Parathyroid adenoma (tissue), 2 donors: ENCODE results near the gene IL13RA1.
"Not testable (repeated sequence)": the region's sequence is repeated elsewhere in the genome, so short reads cannot be mapped to it uniquely, and the experiment has no call there.

Experiments used
- H2AFZ ChIP-seq: fragments of 300-600 bp; sonication (generic); one replicate; pipeline ENCODE4 v1.7.0; 2017; ENCODE audit warnings: antibody characterized with exemption, mild to moderate bottlenecking
- H3K27ac ChIP-seq: fragments of 300-600 bp; sonication (generic); one replicate; pipeline ENCODE4 v1.7.0; 2017
- H3K27me3 ChIP-seq: fragments of 300-600 bp; sonication (generic); one replicate; pipeline ENCODE4 v1.7.0; 2017; ENCODE audit warnings: low read length; ENCODE audit not compliant: control insufficient read depth, insufficient read depth
- H3K36me3 ChIP-seq: fragments of 300-600 bp; sonication (generic); one replicate; pipeline ENCODE4 v1.7.0; 2017; ENCODE audit warnings: low read length; ENCODE audit not compliant: control insufficient read depth, insufficient read depth
- H3K4me1 ChIP-seq: fragments of 300-600 bp; sonication (generic); one replicate; pipeline ENCODE4 v1.7.0; 2017; ENCODE audit warnings: control low read depth
- H3K4me2 ChIP-seq: fragments of 300-600 bp; sonication (generic); one replicate; pipeline ENCODE4 v1.7.0; 2017; ENCODE audit warnings: low read length
- H3K4me3 ChIP-seq: fragments of 300-600 bp; sonication (generic); one replicate; pipeline ENCODE4 v1.7.0; 2017; ENCODE audit warnings: low read depth, low read length
- H3K79me2 ChIP-seq: fragments of 300-600 bp; sonication (generic); one replicate; pipeline ENCODE4 v1.7.0; 2017; ENCODE audit warnings: control low read depth
- H3K9ac ChIP-seq: fragments of 300-600 bp; sonication (generic); one replicate; pipeline ENCODE4 v1.7.0; 2017; ENCODE audit warnings: mild to moderate bottlenecking
- H3K9me3 ChIP-seq: fragments of 300-600 bp; sonication (generic); one replicate; pipeline ENCODE4 v1.7.0; 2017; ENCODE audit warnings: low read length; ENCODE audit not compliant: control insufficient read depth
- TF ChIP-seq, protein P1 (sequence below): fragments of 300-600 bp; sonication (generic); IDR thresholded peaks from one replicate; pipeline ENCODE4 v1.7.0; 2017; ENCODE audit warnings: antibody characterized with exemption, mild to moderate bottlenecking
- donor health status: primary hyperparathyroidism.

The IL13RA1 gene

DNA sequence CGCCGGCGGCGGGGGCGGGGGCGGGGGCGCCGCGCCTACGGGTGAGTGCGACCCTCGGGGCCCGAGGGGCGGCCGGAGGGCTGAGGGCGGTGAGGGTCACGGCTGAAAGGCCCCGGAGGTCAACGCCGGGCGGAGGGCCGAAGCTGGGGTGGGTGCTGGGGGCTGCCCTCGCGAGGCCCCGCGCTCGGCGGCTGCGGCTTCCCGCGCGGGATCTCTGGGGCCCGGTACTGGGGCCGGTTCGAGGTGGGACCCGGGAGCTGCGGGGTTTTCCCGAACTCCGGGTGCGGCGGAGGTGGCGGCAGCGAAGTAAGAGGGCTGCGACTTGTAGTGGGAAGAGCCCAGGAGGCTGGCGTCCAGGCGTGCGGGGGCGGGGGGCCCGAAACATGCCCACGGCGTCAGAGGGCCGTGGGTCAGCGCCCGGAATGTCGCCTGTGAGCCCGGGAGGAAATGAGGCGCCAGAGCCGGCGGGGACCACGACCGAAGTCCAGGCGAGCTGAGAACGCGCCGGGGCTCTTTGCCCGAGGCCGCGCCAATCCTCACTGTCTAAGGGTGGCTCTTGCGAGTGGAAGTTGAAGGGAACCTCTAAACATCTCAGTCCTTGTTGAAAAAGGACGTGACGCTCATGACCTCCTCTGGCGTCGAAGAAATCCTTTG, 407 bp downstream of the IL13RA1 start:
- peak overlapping the region; percentile 61 for H3K9ac ChIP-seq
- H3K27ac ChIP-seq: peak overlapping the region; percentile 92
- peaks cover 6% of the 10 kb centered on the region for H3K4me1 ChIP-seq

DNA sequence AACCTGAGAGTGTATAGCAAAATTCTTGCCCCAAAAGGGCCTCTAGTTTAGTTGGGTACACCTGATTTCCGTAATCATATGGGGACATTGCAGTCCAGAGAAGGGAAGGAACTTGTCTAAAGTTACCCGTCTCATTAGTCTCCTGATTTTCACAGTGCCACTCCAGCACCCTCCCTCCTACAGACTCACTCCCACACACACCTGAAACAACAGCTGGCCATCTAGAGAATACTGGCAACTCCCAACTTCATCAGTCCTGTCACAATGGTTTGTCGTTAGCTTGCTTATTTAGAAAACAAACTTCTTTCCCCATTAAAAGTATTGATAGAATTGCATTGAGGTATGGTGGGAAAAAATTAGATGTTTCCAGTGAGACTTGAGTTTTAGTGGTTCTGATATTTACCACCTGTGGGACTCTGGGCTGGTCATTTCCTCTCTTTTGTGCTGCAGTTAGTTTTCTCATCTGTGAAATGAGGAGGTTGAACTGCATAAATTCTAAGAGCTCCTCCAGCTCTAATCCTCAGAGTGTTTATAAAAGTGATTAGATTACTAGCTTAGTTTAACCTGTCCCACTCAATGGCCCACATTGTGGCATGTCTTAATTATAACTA, 1.7 kb downstream of the IL13RA1 start:
- Histone ChIP-seq H3K27me3 (no peaks in the 10 kb centered on the region), H3K36me3 (no peaks in the 10 kb centered on the region), H3K4me2 (no peak overlapping the region), H3K27ac (no peak overlapping the region), H3K9ac (no peak overlapping the region), H3K4me3 (no peak overlapping the region), H2AFZ (no peak overlapping the region), H3K9me3 (no peaks in the 10 kb centered on the region), H3K4me1 (peaks cover 6% of the 10 kb centered on the region), H3K79me2 (peaks cover under 1% of the 10 kb centered on the region)
- TF ChIP-seq, protein P1, sequence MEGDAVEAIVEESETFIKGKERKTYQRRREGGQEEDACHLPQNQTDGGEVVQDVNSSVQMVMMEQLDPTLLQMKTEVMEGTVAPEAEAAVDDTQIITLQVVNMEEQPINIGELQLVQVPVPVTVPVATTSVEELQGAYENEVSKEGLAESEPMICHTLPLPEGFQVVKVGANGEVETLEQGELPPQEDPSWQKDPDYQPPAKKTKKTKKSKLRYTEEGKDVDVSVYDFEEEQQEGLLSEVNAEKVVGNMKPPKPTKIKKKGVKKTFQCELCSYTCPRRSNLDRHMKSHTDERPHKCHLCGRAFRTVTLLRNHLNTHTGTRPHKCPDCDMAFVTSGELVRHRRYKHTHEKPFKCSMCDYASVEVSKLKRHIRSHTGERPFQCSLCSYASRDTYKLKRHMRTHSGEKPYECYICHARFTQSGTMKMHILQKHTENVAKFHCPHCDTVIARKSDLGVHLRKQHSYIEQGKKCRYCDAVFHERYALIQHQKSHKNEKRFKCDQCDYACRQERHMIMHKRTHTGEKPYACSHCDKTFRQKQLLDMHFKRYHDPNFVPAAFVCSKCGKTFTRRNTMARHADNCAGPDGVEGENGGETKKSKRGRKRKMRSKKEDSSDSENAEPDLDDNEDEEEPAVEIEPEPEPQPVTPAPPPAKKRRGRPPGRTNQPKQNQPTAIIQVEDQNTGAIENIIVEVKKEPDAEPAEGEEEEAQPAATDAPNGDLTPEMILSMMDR: no peak

More for the DNA sequence above, 407 bp downstream of the IL13RA1 start:
- Histone ChIP-seq H3K79me2 (no peaks in the 10 kb centered on the region), H3K4me3 (peak overlapping the region; percentile 54), H3K36me3 (no peaks in the 10 kb centered on the region), H3K4me2 (peak overlapping the region; percentile 59), H2AFZ (peak overlapping the region; percentile 80), H3K27me3 (no peaks in the 10 kb centered on the region), H3K9me3 (no peaks in the 10 kb centered on the region)
- TF ChIP-seq, protein P1: no peak

DNA sequence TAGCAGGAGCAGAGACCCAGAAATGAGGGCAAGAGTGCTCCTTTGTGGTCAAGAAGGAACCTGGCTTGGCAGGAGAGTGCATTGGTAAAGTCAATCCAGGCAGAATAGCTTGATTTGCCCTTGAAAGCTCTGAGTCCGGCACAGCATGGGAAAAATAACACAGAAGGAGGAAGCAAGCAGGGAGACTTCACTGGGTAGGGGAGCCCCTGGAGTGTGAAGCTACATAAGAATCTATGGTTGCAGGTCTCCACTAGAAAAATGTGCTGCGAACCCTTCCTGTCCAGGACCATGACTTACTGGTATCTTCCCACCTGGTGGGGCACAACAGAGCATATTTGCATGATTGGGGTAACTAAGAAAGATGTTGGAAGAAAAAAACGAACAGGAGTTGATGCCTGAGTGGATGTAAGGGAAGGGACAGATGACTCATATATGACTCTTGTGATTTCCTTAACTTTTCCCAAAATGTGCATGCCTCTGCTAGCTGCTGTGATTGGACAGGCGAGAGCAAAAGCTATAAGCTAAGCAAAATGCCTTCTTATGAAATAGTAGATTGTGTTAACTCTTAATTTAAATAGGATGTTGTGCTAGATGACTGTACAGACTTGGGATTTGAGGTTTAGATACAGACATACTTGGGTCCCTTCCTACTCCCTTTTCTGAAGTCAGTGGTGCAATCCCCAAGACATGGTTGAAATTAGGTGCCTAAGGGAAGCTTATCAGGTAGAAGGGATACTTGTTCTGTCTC, 3.3 kb downstream of the IL13RA1 start:
- H3K79me2 ChIP-seq: peaks cover 2% of the 10 kb centered on the region
- H3K4me2 ChIP-seq: no peak overlapping the region
- no peaks in the 10 kb centered on the region for H3K36me3 ChIP-seq
- peaks cover 6% of the 10 kb centered on the region for H3K4me1 ChIP-seq
- H3K27ac ChIP-seq: no peak overlapping the region
- no peak overlapping the region for H3K4me3 ChIP-seq
- no peak overlapping the region for H2AFZ ChIP-seq
- H3K9ac ChIP-seq: no peak overlapping the region
- H3K27me3 ChIP-seq: no peaks in the 10 kb centered on the region
- TF ChIP-seq, protein P1: no peak
- no peaks in the 10 kb centered on the region for H3K9me3 ChIP-seq

DNA sequence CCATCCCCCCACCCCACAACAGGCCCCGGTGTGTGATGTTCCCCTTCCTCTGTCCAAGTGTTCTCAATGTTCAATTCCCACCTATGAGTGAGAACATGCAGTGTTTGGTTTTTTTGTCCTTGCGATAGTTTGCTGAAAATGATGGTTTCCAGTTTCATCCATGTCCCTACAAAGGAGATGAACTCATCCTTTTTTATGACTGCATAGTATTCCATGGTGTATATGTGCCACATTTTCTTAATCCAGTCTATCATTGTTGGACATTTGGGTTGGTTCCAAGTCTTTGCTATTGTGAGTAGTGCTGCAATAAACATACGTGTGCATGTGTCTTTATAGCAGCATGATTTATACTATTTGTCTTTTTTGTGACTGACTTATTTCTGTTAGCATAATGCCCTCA, 5.1 kb downstream of the IL13RA1 start:
- not testable (repeated sequence) for H3K4me2 ChIP-seq, H3K27ac ChIP-seq, H3K27me3 ChIP-seq, H3K79me2 ChIP-seq, H2AFZ ChIP-seq, H3K9ac ChIP-seq, H3K9me3 ChIP-seq, H3K4me3 ChIP-seq, H3K36me3 ChIP-seq, H3K4me1 ChIP-seq

DNA sequence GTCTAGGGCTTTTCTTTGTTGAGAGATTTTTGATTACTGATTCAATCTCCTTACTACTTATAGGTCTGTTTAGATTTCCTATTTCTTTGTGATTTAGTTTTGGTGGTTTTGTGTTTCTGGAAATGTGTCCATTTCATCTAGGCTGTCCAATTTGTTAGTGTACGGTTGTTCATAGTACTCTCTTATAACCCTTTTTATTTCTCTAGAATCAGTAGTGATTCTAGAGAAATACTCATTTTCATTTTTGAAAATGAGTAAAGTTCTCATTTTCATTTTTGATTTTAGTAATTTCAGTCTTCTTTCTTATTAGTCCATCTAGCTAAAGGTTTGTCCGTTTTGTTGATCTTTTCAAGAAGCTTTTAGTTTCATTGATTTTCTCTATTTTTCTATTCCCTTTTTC, 7.5 kb downstream of the IL13RA1 start:
- Histone ChIP-seq H3K79me2 (peaks cover 8% of the 10 kb centered on the region), H3K27ac (no peak overlapping the region), H3K27me3 (no peaks in the 10 kb centered on the region), H3K4me1 (no peaks in the 10 kb centered on the region), H3K4me3 (no peak overlapping the region), H3K36me3 (no peaks in the 10 kb centered on the region), H2AFZ (no peak overlapping the region), H3K9me3 (no peaks in the 10 kb centered on the region), H3K9ac (no peak overlapping the region), H3K4me2 (no peak overlapping the region)
- TF ChIP-seq, protein P1: no peak
